AML-193 (cell line): ENCODE results near the gene LDLR.
"Not testable (repeated sequence)": the region's sequence is repeated elsewhere in the genome, so short reads cannot be mapped to it uniquely, and the experiment has no call there.

Experiments used
- DNase-seq, 2 experiments: peaks; one replicate each; lab custom pipeline; 2025; lab: John Stamatoyannopoulos, UW

LDLR gene

GRCh38 chr19:11173516-11174155 lies 84.4 kb downstream of the LDLR start:
- no peak for DNase-seq

GRCh38 chr19:11174336-11174735 lies 85.1 kb downstream of the LDLR start:
- no peak for DNase-seq

DNA sequence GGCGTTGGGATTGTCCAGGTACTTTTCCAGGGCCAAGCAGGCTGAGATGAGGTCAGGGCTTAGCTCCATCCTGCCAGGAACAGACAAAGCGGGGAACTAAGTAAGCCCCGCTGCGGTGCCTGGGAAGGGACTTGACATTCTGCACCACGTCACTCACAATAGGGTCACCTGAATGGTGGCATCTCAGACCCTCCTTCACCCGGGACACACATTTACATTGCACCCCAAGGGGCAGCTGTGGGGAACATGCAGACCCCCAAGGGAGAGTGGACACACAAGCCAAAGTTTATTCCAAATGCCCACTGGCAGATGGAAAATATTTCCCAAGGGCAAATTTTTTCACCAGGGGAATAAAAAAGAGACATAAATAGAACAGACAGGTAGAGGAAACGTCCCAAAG lies 86.7 kb downstream of the LDLR start:
- no peak for DNase-seq

GRCh38 chr19:11176466-11177193 lies 87.4 kb downstream of the LDLR start:
- no peak for DNase-seq

- no peak for DNase-seq
Measured at GRCh38 chr19:11177592-11177991, 88.3 kb downstream of the LDLR start.

DNA sequence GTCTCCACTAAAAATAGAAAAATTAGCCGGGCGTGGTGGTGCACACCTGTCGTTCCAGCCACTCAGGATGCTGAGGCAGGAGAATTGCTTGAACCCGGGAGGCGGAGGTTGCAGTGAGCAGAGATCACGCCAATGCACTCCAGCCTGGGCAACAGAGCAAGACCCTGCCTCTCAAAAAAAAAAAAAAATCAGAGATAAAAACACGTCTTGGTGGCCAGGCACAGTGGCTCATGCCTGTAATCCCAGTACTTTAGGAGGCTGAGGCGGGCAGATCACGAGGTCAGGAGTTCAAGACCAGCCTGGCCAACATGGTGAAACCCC lies 89.8 kb downstream of the LDLR start:
- not testable (repeated sequence) for DNase-seq

- DNase-seq: no peak
Measured at GRCh38 chr19:11179716-11180297, 90.5 kb downstream of the LDLR start.

- no peak for DNase-seq
Measured at GRCh38 chr19:11180346-11180745, 91.1 kb downstream of the LDLR start.

DNA sequence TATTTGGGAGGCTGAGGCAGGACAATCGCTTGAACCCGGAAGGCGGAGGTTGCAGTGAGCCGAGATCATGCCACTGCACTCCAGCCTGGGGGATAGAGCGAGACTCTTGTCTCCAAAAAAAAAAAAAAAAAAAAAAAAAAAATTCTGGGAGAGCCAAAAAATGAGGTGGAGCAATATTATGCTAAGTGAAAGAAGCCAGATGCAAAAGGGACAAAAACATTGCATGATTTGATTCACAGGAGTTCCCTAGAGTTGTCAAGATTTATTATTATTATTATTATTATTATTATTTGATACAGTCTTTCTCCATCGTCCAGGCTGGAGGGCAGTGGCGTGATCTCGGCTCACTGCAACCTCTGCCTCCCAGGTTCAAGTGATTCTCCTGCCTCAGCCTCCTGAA lies 91.7 kb downstream of the LDLR start:
- DNase-seq: not testable (repeated sequence)

GRCh38 chr19:11181488-11181887 lies 92.2 kb downstream of the LDLR start:
- no peak for DNase-seq
